B cell (primary cell): Measurements from ENCODE around the gene WDR83. TPM values are rescaled to one million over a fixed set of nuclear protein-coding genes. Genes with fewer than 3 reads are reported as not detected.

Experiments used
- ATAC-seq: fragments of 200-7000 bp; cut with Tn5 transposase; one replicate; pipeline ENCODE4 v1.10.0; 2021; ENCODE audit warnings: low read depth, mild to moderate bottlenecking, moderate number of reproducible peaks, moderate library complexity
- CTCF ChIA-PET: fragments of 350-600 bp; sonication (Branson Sonifier 250); formaldehyde crosslinking; loops from one replicate; lab custom pipeline; 2021; ENCODE audit warnings: antibody characterized with exemption, inconsistent platforms; lab: Charles Lee
- POLR2A ChIA-PET: fragments of 350-600 bp; sonication (Branson Sonifier 250); formaldehyde crosslinking; loops from one replicate; lab custom pipeline; 2021; ENCODE audit warnings: antibody characterized with exemption; lab: Charles Lee
- DNase-seq: peaks from one replicate; pipeline ENCODE4 v3.0.0; 2013
- H2AFZ ChIP-seq: 2 replicates; pipeline ENCODE4 v1.6.1; 2012; ENCODE audit warnings: mild to moderate bottlenecking, low read depth, low read length; ENCODE audit not compliant: insufficient read depth, poor library complexity, severe bottlenecking
- H3K27ac ChIP-seq, 2 donors: 1 replicate in 1 of 2; 2 replicates in 1 of 2; pipeline ENCODE4 v1.5.1; 2012 to 2013; ENCODE audit warnings: low read length in 2 of 2, mild to moderate bottlenecking in 2 of 2, moderate library complexity in 1 of 2
- H3K27me3 ChIP-seq, 4 experiments: fragments of 200-600 bp in 1 of 4; sonication (generic) in 1 of 4; replicated peaks in 1 of 4; 1 replicate in 2 of 4; 2 replicates in 2 of 4; pipeline versions ENCODE4 v1.6.1 to v1.7.0; 2013 to 2016; ENCODE audit warnings: low read length in 3 of 4, mild to moderate bottlenecking in 2 of 4, mixed read lengths in 1 of 4, moderate library complexity in 1 of 4; ENCODE audit not compliant: insufficient read depth in 4 of 4, control insufficient read depth in 3 of 4; ENCODE audit errors: control extremely low read depth in 1 of 4
- H3K36me3 ChIP-seq, 2 experiments: replicated peaks in 1 of 2; 1 replicate in 1 of 2; 2 replicates in 1 of 2; pipeline versions ENCODE4 v1.6.1 to v1.7.1; 2013; ENCODE audit warnings: low read length in 1 of 2; ENCODE audit not compliant: insufficient read depth in 2 of 2, control insufficient read depth in 1 of 2; ENCODE audit errors: control extremely low read depth in 1 of 2, extremely low read depth in 1 of 2
- H3K4me1 ChIP-seq, 2 donors: fragments of 200-600 bp in 1 of 2; sonication (generic) in 1 of 2; 1 replicate in 1 of 2; 2 replicates in 1 of 2; pipeline versions ENCODE4 v1.5.1 to v1.6.1; 2013 to 2017; ENCODE audit warnings: low read length in 2 of 2; ENCODE audit not compliant: control insufficient read depth in 2 of 2, insufficient read depth in 2 of 2
- H3K4me2 ChIP-seq: replicated peaks from 2 replicates; pipeline ENCODE3; 2012; ENCODE audit warnings: mild to moderate bottlenecking, low read depth, low read length; ENCODE audit not compliant: poor library complexity, severe bottlenecking
- H3K4me3 ChIP-seq, 5 experiments: fragments of 200-600 bp in 1 of 5; sonication (generic) in 1 of 5; 1 replicate in 3 of 5; 2 replicates in 2 of 5; pipeline versions ENCODE4 v1.5.1 to v1.7.0; 2011 to 2016; ENCODE audit warnings: low read length in 4 of 5, mild to moderate bottlenecking in 4 of 5, low read depth in 2 of 5, control low read depth in 1 of 5, moderate library complexity in 1 of 5; ENCODE audit not compliant: insufficient read depth in 1 of 5; ENCODE audit errors: control extremely low read depth in 1 of 5, extremely low read depth in 1 of 5
- H3K79me2 ChIP-seq: fragments of 200-600 bp; sonication (generic); one replicate; pipeline ENCODE4 v1.6.0; 2016; ENCODE audit warnings: low read length; ENCODE audit not compliant: control insufficient read depth, insufficient read depth
- H3K9ac ChIP-seq: fragments of 200-600 bp; sonication (generic); 2 replicates; pipeline ENCODE4 v1.6.1; 2017; ENCODE audit warnings: mild to moderate bottlenecking, low read length, moderate library complexity
- H3K9me3 ChIP-seq, 3 donors: one replicate each; pipeline versions ENCODE4 v1.6.1 to v1.7.1; 2013; ENCODE audit warnings: low read length in 2 of 3; ENCODE audit not compliant: control insufficient read depth in 2 of 3, insufficient read depth in 1 of 3; ENCODE audit errors: control extremely low read depth in 1 of 3
- H4K20me1 ChIP-seq: 2 replicates; pipeline ENCODE4 v1.6.0; 2012; ENCODE audit warnings: mild to moderate bottlenecking, low read length; ENCODE audit not compliant: insufficient read depth, control insufficient read depth, poor library complexity, severe bottlenecking
- H3K27ac Mint-ChIP-seq: one replicate; pipeline ENCODE4 v1.8.0; 2021; ENCODE audit warnings: mixed read lengths
- H3K27me3 Mint-ChIP-seq: one replicate; pipeline ENCODE4 v1.8.0; 2021; ENCODE audit warnings: mixed read lengths
- H3K4me1 Mint-ChIP-seq: one replicate; pipeline ENCODE4 v1.8.0; 2021; ENCODE audit warnings: mixed read lengths
- H3K4me3 Mint-ChIP-seq: one replicate; pipeline ENCODE4 v1.8.0; 2021; ENCODE audit warnings: mixed read lengths
- H3K9me3 Mint-ChIP-seq: one replicate; pipeline ENCODE4 v1.8.0; 2022; ENCODE audit warnings: mixed read lengths; ENCODE audit not compliant: insufficient read depth
- CTCF ChIP-seq: fragments of 200-600 bp; IDR thresholded peaks from one replicate; pipeline ENCODE4 v1.8.0; 2022; ENCODE audit warnings: antibody characterized with exemption, mild to moderate bottlenecking
- EZH2 ChIP-seq: IDR thresholded peaks from 2 replicates; pipeline ENCODE4 v1.6.1; 2012; ENCODE audit warnings: borderline replicate concordance, low read depth, mild to moderate bottlenecking, moderate library complexity, low read length; ENCODE audit not compliant: insufficient read depth, poor library complexity, severe bottlenecking
- WGBS: methylation state at CpG from one replicate; pipeline ENCODE4 v1.1.5; 2013; ENCODE audit warnings: missing lambda C conversion rate; ENCODE audit not compliant: insufficient coverage; 5-methylcytosine and 5-hydroxymethylcytosine counted together
- intact Hi-C: fragments of 100-400 bp; cut with micrococcal nuclease; formaldehyde crosslinking; loops from one replicate; pipeline ENCODE4 v1.10.0; 2022
- polyA plus RNA-seq: library from polyadenylated mRNA; depleted of rRNA; stranded (reverse); fragments of >200 nt; gene quantifications from 2 replicates; pipeline ENCODE4 v1.2.3, GENCODE V29; 2012
- total RNA-seq, 2 donors: library from RNA; stranded (reverse); fragments of 120-200 nt in 1 of 2; gene quantifications; 1 replicate in 1 of 2; 2 replicates in 1 of 2; pipeline versions ENCODE4 v1.2.3 to v1.2.4, GENCODE V29; 2013 to 2022

The WDR83 gene
- total and polyA plus RNA-seq, 2 donors (not counting 1 experiment from before 2014, with no cell fraction given) = 16.3 to 24.6 TPM

- no peak overlapping the region for H3K27ac Mint-ChIP-seq
- no peaks in the 10 kb centered on the region for H3K9me3 Mint-ChIP-seq
- no peak for TF ChIP-seq EZH2
- TF ChIP-seq CTCF = no peak
- H3K4me3 Mint-ChIP-seq = no peak overlapping the region
- 61% methylated on average over 4 of the region's 10 CpGs for WGBS
- Histone ChIP-seq H3K79me2 (peaks cover 4% of the 10 kb centered on the region), H3K4me1 (peaks cover 0 to 10% of the 10 kb centered on the region in 2 donors), H3K36me3 (peaks cover 0 to 35% of the 10 kb centered on the region in 2 experiments), H3K4me2 (no peak overlapping the region), H3K27me3 (no peaks in the 10 kb centered on the region), H2AFZ (no peak overlapping the region), H3K9me3 (no peaks in the 10 kb centered on the region), H3K9ac (no peak overlapping the region), H4K20me1 (peaks cover 7% of the 10 kb centered on the region), H3K4me3 (no peak overlapping the region), H3K27ac (no peak overlapping the region)
- ChIA-PET POLR2A (no interaction called here), CTCF (interaction anchor here (1.0 kb wide), 2 partner anchors 26 to 36 kb away, joined by 3 read pairs; partner anchors contain the start of genes ZNF490 and ZNF791)
- DNase-seq = no peak
- no peak for ATAC-seq
- intact Hi-C loops = no loop called here
- peaks cover 7% of the 10 kb centered on the region for H3K4me1 Mint-ChIP-seq
- H3K27me3 Mint-ChIP-seq = no peaks in the 10 kb centered on the region
Measured at GRCh38 chr19:12646551-12646950, 20.1 kb upstream of the WDR83 start.

- Histone ChIP-seq H3K27me3 (no peaks in the 10 kb centered on the region), H3K9me3 (no peaks in the 10 kb centered on the region), H4K20me1 (peaks cover 7% of the 10 kb centered on the region), H3K27ac (peak overlapping the region in 1 of 2 donors; percentile 29), H3K9ac (no peak overlapping the region), H3K79me2 (peaks cover 4% of the 10 kb centered on the region), H2AFZ (no peak overlapping the region), H3K4me2 (no peak overlapping the region), H3K36me3 (peaks cover 0 to 39% of the 10 kb centered on the region in 2 experiments), H3K4me1 (peaks cover 0 to 10% of the 10 kb centered on the region in 2 donors), H3K4me3 (no peak overlapping the region)
- ChIA-PET CTCF (interaction anchor here (0.7 to 1.0 kb wide), 2 partner anchors 36 to 84 kb away, joined by 3 read pairs; partner anchors contain the start of genes ZNF490 and ZNF791), POLR2A (interaction anchor here (0.7 kb wide), 2 partner anchors 78 to 136 kb away, joined by 8 to 9 read pairs; no protein-coding TSS in a partner anchor)
- Mint-ChIP-seq H3K27me3 (no peaks in the 10 kb centered on the region), H3K9me3 (no peaks in the 10 kb centered on the region), H3K4me3 (no peak overlapping the region), H3K27ac (peak overlapping the region; percentile 71), H3K4me1 (peaks cover 7% of the 10 kb centered on the region)
- TF ChIP-seq CTCF = no peak
- TF ChIP-seq EZH2 = no peak
- ATAC-seq (no peak), DNase-seq (no peak)
- intact Hi-C loops = no loop called here
- 92% methylated on average over 6 of the region's 8 CpGs for WGBS
Measured at GRCh38 chr19:12647047-12647446, 19.6 kb upstream of the WDR83 start.
